Activated CD4-positive, alpha-beta T cell treated with anti-CD3 and anti-CD28 coated beads for 24 hours (primary cell): ENCODE measurements around the gene MGST2.

Experiments
- DNase-seq, 2 donors: peaks; one replicate each; pipeline ENCODE4 v3.0.0-alpha.2; 2020; ENCODE audit warnings: low read depth in 2 of 2

MGST2 gene

GRCh38 chr4:139738846-139739613 is 73.4 kb downstream of the MGST2 start:
- no peak for DNase-seq

- no peak for DNase-seq
These were observed 74.5 kb downstream of the MGST2 start for GRCh38 chr4:139740121-139740520.

- no peak for DNase-seq
These were observed 75.0 kb downstream of the MGST2 start for GRCh38 chr4:139740531-139741041.

GRCh38 chr4:139743027-139743426 is 77.4 kb downstream of the MGST2 start:
- DNase-seq = no peak

GRCh38 chr4:139744232-139744631 is 78.6 kb downstream of the MGST2 start:
- no peak for DNase-seq

- DNase-seq = no peak
These were observed 79.6 kb downstream of the MGST2 start for GRCh38 chr4:139745111-139745639.

GRCh38 chr4:139746431-139747171 is 81.0 kb downstream of the MGST2 start:
- no peak for DNase-seq

GRCh38 chr4:139749338-139749737 is 83.7 kb downstream of the MGST2 start:
- DNase-seq = no peak

GRCh38 chr4:139749835-139750498 is 84.3 kb downstream of the MGST2 start:
- DNase-seq = no peak

- DNase-seq = no peak
These were observed 88.1 kb downstream of the MGST2 start for GRCh38 chr4:139753686-139754085.
